Measurements from ENCODE around the gene MBNL3. TPM values are rescaled to one million over a fixed set of nuclear protein-coding genes. Genes with fewer than 3 reads are reported as not detected.

The MBNL3 gene
- 0.03 and 0.11 TPM in 2 replicates for total RNA-seq (2014; rRNA removed; shearing (Covaris generic))

DNA sequence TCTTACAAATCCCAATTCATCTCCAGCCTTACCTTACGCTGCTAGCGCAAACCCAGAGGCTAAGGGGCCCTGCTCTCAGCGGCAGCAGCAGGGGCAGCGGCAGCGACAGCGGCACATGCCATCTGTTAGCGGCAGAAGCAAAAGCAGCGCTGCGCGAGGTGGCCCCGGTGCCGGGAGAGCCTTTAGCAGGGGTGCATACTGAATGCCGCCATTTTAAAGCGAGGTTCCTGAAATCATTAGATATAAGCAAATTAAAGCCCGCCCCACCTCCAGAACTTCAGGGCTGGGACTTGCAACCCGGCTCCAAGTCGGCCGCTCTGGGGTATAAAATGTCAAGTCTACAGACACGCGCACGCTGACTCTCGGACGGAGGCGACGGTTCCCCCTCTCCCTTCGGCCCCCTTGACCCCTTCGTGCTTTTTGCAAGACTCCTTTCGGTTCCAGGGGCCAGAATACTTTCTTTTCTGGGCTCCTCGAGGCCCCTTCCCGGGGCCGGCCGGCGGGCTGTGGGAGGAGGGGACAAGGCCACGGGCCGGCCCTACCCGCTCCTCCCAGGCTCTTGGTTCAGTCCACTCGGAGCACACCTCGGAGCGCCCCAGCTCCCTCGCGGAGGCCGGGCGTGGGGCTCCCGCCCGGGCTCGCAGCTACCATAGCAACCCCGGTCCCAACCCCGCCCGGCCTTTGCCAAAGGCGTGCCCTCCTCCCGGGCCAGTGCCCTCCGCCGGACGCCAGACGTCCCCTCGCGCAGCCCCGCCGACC, at the start of gene MBNL3:
Gene MBNL3, minus strand, starts transcription at position 220 of the 759 bp plus-strand sequence. CDS start 49,427 bp downstream, outside the sequence.
- Histone ChIP-seq H3K36me3 (no peaks in the 10 kb centered on the region), H3K27me3 (replicated peaks) (peaks cover 49% of the 10 kb centered on the region), H3K27ac (no peak within 1 kb of the TSS), H3K9me3 (replicated peaks) (no peaks in the 10 kb centered on the region), H3K4me3 (peak within 1 kb of the TSS; percentile 31), H3K4me1 (replicated peaks) (peaks cover 11% of the 10 kb centered on the region)
- peak in 1 of 2 experiments; percentile 36 for DNase-seq (ENCODE audit: low read depth in 1 of 2, low spot score in 2 of 2)

GRCh38 chrX:132533409-132533808, 44.6 kb upstream of the MBNL3 start:
- no peak for DNase-seq (ENCODE audit: low read depth in 1 of 2, low spot score in 2 of 2)
- H3K27ac ChIP-seq = no peak overlapping the region
- no peaks in the 10 kb centered on the region for H3K36me3 ChIP-seq
- no peaks in the 10 kb centered on the region for H3K4me1 ChIP-seq (replicated peaks)
- H3K4me3 ChIP-seq = no peak overlapping the region
- H3K9me3 ChIP-seq (replicated peaks) = no peaks in the 10 kb centered on the region
- no peaks in the 10 kb centered on the region for H3K27me3 ChIP-seq (replicated peaks)

GRCh38 chrX:132532913-132533312, 44.1 kb upstream of the MBNL3 start:
- Histone ChIP-seq H3K27ac (no peak overlapping the region), H3K27me3 (replicated peaks) (no peaks in the 10 kb centered on the region), H3K9me3 (replicated peaks) (no peaks in the 10 kb centered on the region), H3K4me3 (no peak overlapping the region), H3K36me3 (no peaks in the 10 kb centered on the region), H3K4me1 (replicated peaks) (no peaks in the 10 kb centered on the region)
- no peak for DNase-seq (ENCODE audit: low read depth in 1 of 2, low spot score in 2 of 2)

DNA sequence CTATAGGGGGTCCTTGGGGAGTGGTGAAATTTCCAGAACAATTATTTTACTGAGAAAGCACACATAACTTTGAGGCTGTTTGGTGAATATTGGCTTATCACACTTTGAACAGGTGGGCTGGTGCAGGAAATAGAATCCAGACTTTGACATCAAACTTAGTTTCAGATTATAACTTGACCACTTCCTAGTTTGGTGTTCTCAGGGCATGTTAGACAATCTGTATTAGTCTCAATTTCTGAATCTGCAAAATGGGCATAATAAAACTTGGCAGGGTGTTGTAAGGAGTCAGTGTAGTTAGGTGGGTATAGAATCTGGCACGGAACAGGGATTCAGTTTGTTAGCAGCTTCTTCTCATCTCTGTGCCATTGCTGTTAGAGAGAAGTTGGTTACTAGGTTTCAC, 43.3 kb upstream of the MBNL3 start:
- no peaks in the 10 kb centered on the region for H3K4me1 ChIP-seq (replicated peaks)
- no peaks in the 10 kb centered on the region for H3K36me3 ChIP-seq
- H3K4me3 ChIP-seq = no peak overlapping the region
- no peaks in the 10 kb centered on the region for H3K9me3 ChIP-seq (replicated peaks)
- no peak overlapping the region for H3K27ac ChIP-seq
- H3K27me3 ChIP-seq (replicated peaks) = no peaks in the 10 kb centered on the region
- DNase-seq (ENCODE audit: low read depth in 1 of 2, low spot score in 2 of 2) = no peak

DNA sequence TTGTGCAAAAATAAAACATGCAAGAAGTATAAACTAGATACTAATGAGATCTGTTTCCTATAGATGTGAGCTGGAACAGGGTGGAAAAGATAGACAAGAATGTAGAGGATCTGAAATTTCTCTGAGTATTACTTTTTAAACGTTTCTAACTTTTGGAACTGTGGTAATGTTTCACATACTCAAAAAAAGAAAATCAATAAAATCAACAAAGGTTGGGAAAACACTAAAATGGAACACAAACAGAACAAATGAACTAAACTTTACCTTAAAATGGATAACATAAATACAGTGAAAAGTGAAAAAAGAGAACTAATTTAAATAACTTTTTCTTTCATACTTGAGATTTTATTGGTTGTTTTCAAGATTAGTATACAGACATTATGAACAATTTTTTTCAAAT, 32.0 kb upstream of the MBNL3 start:
- Histone ChIP-seq H3K4me1 (replicated peaks) (no peaks in the 10 kb centered on the region), H3K27ac (no peak overlapping the region), H3K4me3 (no peak overlapping the region), H3K9me3 (replicated peaks) (no peaks in the 10 kb centered on the region), H3K27me3 (replicated peaks) (no peaks in the 10 kb centered on the region), H3K36me3 (no peaks in the 10 kb centered on the region)
- no peak for DNase-seq (ENCODE audit: low read depth in 1 of 2, low spot score in 2 of 2)

- Histone ChIP-seq H3K9me3 (replicated peaks) (no peaks in the 10 kb centered on the region), H3K36me3 (no peaks in the 10 kb centered on the region), H3K27ac (no peak overlapping the region), H3K27me3 (replicated peaks) (no peaks in the 10 kb centered on the region), H3K4me1 (replicated peaks) (no peaks in the 10 kb centered on the region), H3K4me3 (no peak overlapping the region)
- DNase-seq (ENCODE audit: low read depth in 1 of 2, low spot score in 2 of 2) = no peak
Measured at GRCh38 chrX:132520213-132520612, 31.4 kb upstream of the MBNL3 start.

- H3K4me1 ChIP-seq (replicated peaks) = no peaks in the 10 kb centered on the region
- no peak for DNase-seq (ENCODE audit: low read depth in 1 of 2, low spot score in 2 of 2)
- H3K27ac ChIP-seq = no peak overlapping the region
- no peak overlapping the region for H3K4me3 ChIP-seq
- H3K36me3 ChIP-seq = no peaks in the 10 kb centered on the region
- H3K27me3 ChIP-seq (replicated peaks) = no peaks in the 10 kb centered on the region
- H3K9me3 ChIP-seq (replicated peaks) = no peaks in the 10 kb centered on the region
Measured at GRCh38 chrX:132518401-132518800, 29.6 kb upstream of the MBNL3 start.

GRCh38 chrX:132508834-132509233, 20.0 kb upstream of the MBNL3 start:
- no peaks in the 10 kb centered on the region for H3K4me1 ChIP-seq (replicated peaks)
- no peaks in the 10 kb centered on the region for H3K9me3 ChIP-seq (replicated peaks)
- H3K36me3 ChIP-seq = no peaks in the 10 kb centered on the region
- no peaks in the 10 kb centered on the region for H3K27me3 ChIP-seq (replicated peaks)
- no peak overlapping the region for H3K4me3 ChIP-seq
- H3K27ac ChIP-seq = no peak overlapping the region
- no peak for DNase-seq (ENCODE audit: low read depth in 1 of 2, low spot score in 2 of 2)

DNA sequence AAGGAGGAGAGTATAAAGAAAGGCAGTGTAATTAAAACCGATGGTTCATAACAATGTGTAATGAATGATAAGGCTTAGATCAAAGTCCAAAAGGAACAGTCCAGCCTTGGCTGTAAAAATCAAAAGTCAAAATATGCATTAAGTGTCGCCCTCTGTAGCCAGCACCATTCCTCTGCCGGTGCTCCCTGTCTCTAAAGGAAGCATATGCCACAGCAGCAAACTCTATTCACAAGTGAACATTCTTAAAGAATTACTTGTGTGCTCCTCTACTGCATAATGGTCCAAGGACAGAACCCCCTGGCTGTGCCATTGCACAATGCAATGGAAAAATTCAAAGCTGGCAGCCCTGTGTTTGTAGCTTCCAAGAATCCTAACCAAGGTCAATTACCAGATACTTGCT, 16.3 kb upstream of the MBNL3 start:
- Histone ChIP-seq H3K9me3 (replicated peaks) (no peaks in the 10 kb centered on the region), H3K36me3 (no peaks in the 10 kb centered on the region), H3K27me3 (replicated peaks) (no peaks in the 10 kb centered on the region), H3K4me3 (no peak overlapping the region), H3K4me1 (replicated peaks) (no peaks in the 10 kb centered on the region), H3K27ac (no peak overlapping the region)
- no peak for DNase-seq (ENCODE audit: low read depth in 1 of 2, low spot score in 2 of 2)

DNA sequence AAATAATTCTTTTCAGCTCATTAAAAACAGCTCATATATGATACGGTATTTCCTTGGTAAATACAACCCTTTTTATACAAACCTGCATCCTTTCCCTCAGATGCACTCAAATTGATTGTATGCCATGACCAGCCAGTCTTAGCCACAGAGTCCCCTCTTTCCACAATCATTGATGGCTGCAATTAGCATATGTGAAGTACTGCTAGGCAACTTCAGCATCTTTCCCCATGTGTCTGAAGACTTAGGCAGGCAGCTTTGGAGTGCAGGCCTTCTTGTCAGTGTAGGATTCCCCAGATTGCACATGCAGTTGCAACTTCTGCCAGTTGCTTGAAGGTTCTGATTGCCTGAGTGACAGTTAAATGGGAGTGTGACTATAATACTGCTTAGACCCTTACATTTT, 15.6 kb upstream of the MBNL3 start:
- no peak overlapping the region for H3K27ac ChIP-seq
- DNase-seq (ENCODE audit: low read depth in 1 of 2, low spot score in 2 of 2) = no peak
- H3K9me3 ChIP-seq (replicated peaks) = no peaks in the 10 kb centered on the region
- H3K27me3 ChIP-seq (replicated peaks) = no peaks in the 10 kb centered on the region
- no peaks in the 10 kb centered on the region for H3K36me3 ChIP-seq
- no peaks in the 10 kb centered on the region for H3K4me1 ChIP-seq (replicated peaks)
- no peak overlapping the region for H3K4me3 ChIP-seq

- Histone ChIP-seq H3K4me3 (no peak overlapping the region), H3K36me3 (no peaks in the 10 kb centered on the region), H3K27ac (no peak overlapping the region), H3K9me3 (replicated peaks) (no peaks in the 10 kb centered on the region), H3K27me3 (replicated peaks) (no peaks in the 10 kb centered on the region), H3K4me1 (replicated peaks) (no peaks in the 10 kb centered on the region)
- DNase-seq (ENCODE audit: low read depth in 1 of 2, low spot score in 2 of 2) = no peak
Measured at GRCh38 chrX:132501606-132502005, 12.8 kb upstream of the MBNL3 start.

- Histone ChIP-seq H3K27me3 (replicated peaks) (no peaks in the 10 kb centered on the region), H3K27ac (no peak overlapping the region), H3K4me3 (no peak overlapping the region), H3K4me1 (replicated peaks) (no peaks in the 10 kb centered on the region), H3K36me3 (no peaks in the 10 kb centered on the region), H3K9me3 (replicated peaks) (no peaks in the 10 kb centered on the region)
- no peak for DNase-seq (ENCODE audit: low read depth in 1 of 2, low spot score in 2 of 2)
Measured at GRCh38 chrX:132497432-132497831, 8.6 kb upstream of the MBNL3 start.

DNA sequence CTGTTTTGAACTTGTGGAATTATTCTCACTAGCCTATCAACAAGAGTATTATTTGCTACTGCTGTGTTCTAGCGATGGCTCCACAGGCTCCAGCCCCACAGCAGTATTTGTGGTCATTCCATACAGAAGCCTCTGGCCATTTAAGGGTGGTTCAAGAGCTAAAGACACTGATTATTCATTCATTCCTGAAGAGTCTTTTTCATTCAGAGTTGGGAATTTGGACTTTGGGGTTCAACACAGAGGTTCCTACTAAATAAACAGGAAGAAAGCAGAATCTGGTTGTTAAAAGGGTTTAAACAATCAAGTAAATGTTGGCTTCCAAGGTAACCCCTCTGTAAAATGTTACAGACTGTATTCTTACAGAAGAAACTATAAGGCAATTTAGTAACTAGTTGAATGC, 4.3 kb upstream of the MBNL3 start:
- Histone ChIP-seq H3K4me1 (replicated peaks) (peaks cover 11% of the 10 kb centered on the region), H3K27me3 (replicated peaks) (peaks cover 36% of the 10 kb centered on the region), H3K4me3 (no peak overlapping the region), H3K27ac (no peak overlapping the region), H3K9me3 (replicated peaks) (no peaks in the 10 kb centered on the region), H3K36me3 (no peaks in the 10 kb centered on the region)
- no peak for DNase-seq (ENCODE audit: low read depth in 1 of 2, low spot score in 2 of 2)

DNA sequence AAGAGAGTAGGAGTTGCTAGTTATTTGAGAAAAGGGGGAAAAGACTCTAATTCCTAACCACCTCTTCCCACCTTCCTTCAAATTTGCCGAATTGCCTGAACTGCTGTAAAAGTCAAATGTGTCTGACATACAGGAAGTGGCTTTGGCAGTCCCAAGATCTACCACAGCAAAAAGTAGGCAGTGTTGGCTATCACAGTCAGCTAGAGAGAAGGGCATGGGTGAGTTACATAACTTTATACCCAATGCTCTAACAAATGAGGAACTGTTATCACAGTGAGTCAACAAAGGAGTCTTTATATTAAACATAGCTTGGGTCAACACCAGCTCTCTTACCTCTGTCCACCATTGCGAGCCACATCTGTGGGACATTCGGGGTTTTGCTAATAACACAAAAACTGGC, 2.4 kb upstream of the MBNL3 start:
- Histone ChIP-seq H3K9me3 (replicated peaks) (no peaks in the 10 kb centered on the region), H3K27me3 (replicated peaks) (peaks cover 49% of the 10 kb centered on the region), H3K4me1 (replicated peaks) (peaks cover 11% of the 10 kb centered on the region), H3K27ac (no peak overlapping the region), H3K36me3 (no peaks in the 10 kb centered on the region), H3K4me3 (no peak overlapping the region)
- no peak for DNase-seq (ENCODE audit: low read depth in 1 of 2, low spot score in 2 of 2)

Measured in SJSA1 (cell line).